DMS 273 treated with DMSO at 0.1 percent for 48 hours (cell line): Measurements from ENCODE around the gene ERG.

Experiments used
- DNase-seq: peaks from one replicate; lab custom pipeline; 2025; lab: John Stamatoyannopoulos, UW

Gene ERG

GRCh38 chr21:38433471-38433870 lies 64.8 kb downstream of the ERG start:
- DNase-seq, result no peak

- DNase-seq, result no peak
Measured at GRCh38 chr21:38430401-38430984, 67.8 kb downstream of the ERG start.

- DNase-seq, result no peak
Measured at GRCh38 chr21:38429011-38429410, 69.3 kb downstream of the ERG start.

GRCh38 chr21:38428211-38428610 lies 70.1 kb downstream of the ERG start:
- DNase-seq, result no peak

GRCh38 chr21:38424305-38425019 lies 73.8 kb downstream of the ERG start:
- no peak for DNase-seq

GRCh38 chr21:38422082-38422481 lies 76.2 kb downstream of the ERG start:
- no peak for DNase-seq

GRCh38 chr21:38420140-38420539 lies 78.1 kb downstream of the ERG start:
- DNase-seq, result no peak

GRCh38 chr21:38417726-38418125 lies 80.6 kb downstream of the ERG start:
- DNase-seq, result no peak

- DNase-seq, result no peak
Measured at GRCh38 chr21:38416791-38417190, 81.5 kb downstream of the ERG start.

- DNase-seq, result no peak
Measured at GRCh38 chr21:38413958-38414548, 84.2 kb downstream of the ERG start.

GRCh38 chr21:38410466-38410865 lies 87.8 kb downstream of the ERG start:
- no peak for DNase-seq

- DNase-seq, result no peak
Measured at GRCh38 chr21:38409907-38410306, 88.4 kb downstream of the ERG start.

- no peak for DNase-seq
Measured at GRCh38 chr21:38404177-38404576, 94.1 kb downstream of the ERG start.

- DNase-seq, result no peak
Measured at GRCh38 chr21:38402795-38403194, 95.5 kb downstream of the ERG start.

- DNase-seq, result no peak
Measured at GRCh38 chr21:38402291-38402690, 96.0 kb downstream of the ERG start.

GRCh38 chr21:38401191-38401926 lies 96.9 kb downstream of the ERG start:
- no peak for DNase-seq

GRCh38 chr21:38400195-38400919 lies 97.9 kb downstream of the ERG start:
- no peak for DNase-seq

GRCh38 chr21:38399103-38399502 lies 99.2 kb downstream of the ERG start:
- no peak for DNase-seq

- DNase-seq, result no peak
Measured at GRCh38 chr21:38396325-38396724, 102.0 kb downstream of the ERG start.

- DNase-seq, result no peak
Measured at GRCh38 chr21:38395581-38395980, 102.7 kb downstream of the ERG start.

GRCh38 chr21:38392661-38393060 lies 105.6 kb downstream of the ERG start:
- no peak for DNase-seq

GRCh38 chr21:38389896-38390295 lies 108.4 kb downstream of the ERG start:
- no peak for DNase-seq
